HG03139 (cell line): ENCODE data around the gene CLVS2.

Experiments used
- ATAC-seq: cut with Tn5 transposase; IDR thresholded peaks from one replicate; pipeline ENCODE4 v1.9.1; 2021; ENCODE audit not compliant: unreplicated experiment

CLVS2 gene, protein sequence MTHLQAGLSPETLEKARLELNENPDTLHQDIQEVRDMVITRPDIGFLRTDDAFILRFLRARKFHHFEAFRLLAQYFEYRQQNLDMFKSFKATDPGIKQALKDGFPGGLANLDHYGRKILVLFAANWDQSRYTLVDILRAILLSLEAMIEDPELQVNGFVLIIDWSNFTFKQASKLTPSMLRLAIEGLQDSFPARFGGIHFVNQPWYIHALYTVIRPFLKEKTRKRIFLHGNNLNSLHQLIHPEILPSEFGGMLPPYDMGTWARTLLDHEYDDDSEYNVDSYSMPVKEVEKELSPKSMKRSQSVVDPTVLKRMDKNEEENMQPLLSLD

GRCh38 chr6:122995921-122996793 is at the start of gene CLVS2:
Gene CLVS2 (plus strand): TSS chr6:122996235. CDS start chr6:122997778, 1,543 bp downstream.
- no peak for ATAC-seq

GRCh38 chr6:122947355-122947754 is 48.7 kb upstream of the CLVS2 start:
- ATAC-seq, result no peak

GRCh38 chr6:122953766-122954165 is 42.3 kb upstream of the CLVS2 start:
- ATAC-seq, result no peak

DNA sequence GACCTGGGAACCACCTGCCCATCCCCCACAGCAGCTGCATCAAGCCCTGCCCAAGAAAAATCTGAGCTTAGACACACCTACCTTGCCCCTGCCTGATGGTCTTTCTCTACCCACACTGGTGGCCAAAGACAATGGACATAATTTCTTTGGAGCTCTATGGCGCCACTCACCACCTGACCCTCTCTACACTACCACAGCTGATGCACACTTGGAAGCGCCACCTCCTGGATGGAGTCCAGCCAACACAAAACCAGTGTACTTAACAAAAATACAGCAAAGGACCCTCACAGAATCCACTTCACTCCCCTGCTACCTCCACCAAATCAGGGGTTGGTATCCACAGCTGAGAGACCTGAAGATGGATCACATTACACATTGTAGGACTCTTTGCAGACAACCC is 39.7 kb upstream of the CLVS2 start:
- ATAC-seq, result no peak

- no peak for ATAC-seq
Observed at GRCh38 chr6:122962000-122962624, 33.9 kb upstream of the CLVS2 start.

- no peak for ATAC-seq
Observed at GRCh38 chr6:122969999-122970533, 26.0 kb upstream of the CLVS2 start.

GRCh38 chr6:122977180-122977579 is 18.9 kb upstream of the CLVS2 start:
- no peak for ATAC-seq

- no peak for ATAC-seq
Observed at GRCh38 chr6:122984393-122984792, 11.6 kb upstream of the CLVS2 start.

- no peak for ATAC-seq
Observed at GRCh38 chr6:122994256-122994655, 1.8 kb upstream of the CLVS2 start.

- ATAC-seq, result no peak
Observed at GRCh38 chr6:122996794-122997505, 915 bp downstream of the CLVS2 start.

DNA sequence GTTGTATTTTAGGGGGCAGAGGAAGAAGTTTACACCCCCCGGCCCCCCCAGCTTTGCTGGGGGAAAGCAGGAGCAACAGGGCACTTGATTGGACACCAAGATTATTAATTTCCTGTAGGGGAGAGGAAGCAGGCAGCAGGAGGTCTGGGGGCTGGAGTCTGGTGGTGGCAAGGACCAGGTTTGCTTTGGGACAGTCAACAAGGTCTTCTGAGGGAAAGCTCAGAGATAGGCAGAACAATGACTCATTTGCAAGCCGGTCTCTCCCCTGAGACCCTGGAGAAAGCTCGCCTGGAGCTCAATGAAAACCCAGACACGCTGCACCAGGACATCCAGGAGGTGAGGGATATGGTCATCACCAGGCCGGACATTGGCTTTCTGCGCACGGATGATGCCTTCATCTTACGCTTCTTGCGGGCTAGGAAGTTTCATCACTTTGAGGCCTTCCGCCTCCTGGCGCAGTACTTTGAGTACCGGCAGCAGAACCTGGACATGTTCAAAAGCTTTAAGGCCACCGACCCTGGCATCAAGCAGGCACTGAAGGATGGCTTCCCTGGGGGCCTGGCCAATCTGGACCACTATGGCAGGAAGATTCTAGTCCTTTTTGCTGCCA is 1.6 kb downstream of the CLVS2 start:
- no peak for ATAC-seq

GRCh38 chr6:122998403-122998975 is 2.5 kb downstream of the CLVS2 start:
- ATAC-seq, result no peak

DNA sequence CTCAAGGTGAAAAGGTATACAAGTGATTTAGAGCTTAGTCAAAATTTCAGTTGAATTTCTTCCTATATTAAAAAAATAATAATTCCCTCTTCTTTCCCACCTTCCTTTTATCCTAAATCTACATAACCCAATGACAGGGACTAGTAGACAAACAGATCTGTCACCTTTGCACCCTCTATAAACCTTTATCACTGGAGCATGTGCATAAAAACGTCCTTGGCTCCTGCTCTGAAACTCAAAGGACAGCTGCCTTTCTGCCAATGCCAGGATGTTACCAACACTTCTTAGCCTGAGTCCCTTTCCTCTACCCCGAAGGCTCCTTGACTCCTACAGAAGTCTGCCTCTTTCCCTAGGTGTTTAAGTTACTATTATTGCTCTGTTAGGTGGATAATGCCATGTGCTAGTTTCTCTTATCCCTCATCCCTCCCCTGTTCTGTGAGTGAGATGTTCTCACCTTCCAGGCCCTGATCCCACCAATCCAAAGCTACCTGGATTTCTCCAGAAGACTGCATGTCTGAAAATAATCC is 4.3 kb downstream of the CLVS2 start:
- ATAC-seq, result no peak

DNA sequence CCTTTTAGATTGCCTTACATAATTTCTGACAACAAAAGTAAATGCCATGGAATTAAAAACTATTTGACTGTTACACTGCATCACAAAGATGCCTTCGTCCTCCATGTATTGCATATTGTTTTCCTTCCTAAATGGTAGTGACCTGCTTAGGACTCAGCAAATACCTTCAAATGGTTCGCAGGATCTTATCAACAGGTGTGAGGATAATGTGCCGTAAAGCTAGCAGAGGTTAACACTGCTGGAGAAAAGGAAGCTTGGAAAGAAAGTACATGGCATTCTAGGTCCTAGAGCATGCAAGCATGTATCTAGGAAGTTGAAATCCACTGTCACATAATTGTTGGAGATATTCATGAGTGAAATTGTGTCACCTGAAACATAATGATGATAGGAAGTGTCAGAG is 5.5 kb downstream of the CLVS2 start:
- no peak for ATAC-seq

- ATAC-seq, result no peak
Observed at GRCh38 chr6:123007885-123008284, 11.8 kb downstream of the CLVS2 start.

DNA sequence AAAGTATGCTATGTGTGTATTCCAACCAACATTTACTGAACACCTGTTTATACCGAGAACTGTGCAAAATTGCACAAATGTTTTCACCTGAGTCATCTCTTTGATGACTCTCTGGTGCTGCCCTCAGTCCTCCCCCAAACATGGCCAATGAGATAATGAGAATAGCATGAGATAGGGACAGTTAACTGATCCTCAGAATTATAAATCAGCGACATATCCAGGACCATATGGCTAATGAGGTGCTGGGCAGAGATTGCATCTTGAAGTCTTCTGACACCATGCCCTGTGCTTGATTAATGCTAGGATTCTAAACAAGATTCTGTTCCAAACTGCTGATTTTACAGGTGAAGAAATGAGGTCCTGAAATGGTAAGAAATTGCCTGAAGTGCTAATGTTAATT is 13.0 kb downstream of the CLVS2 start:
- no peak for ATAC-seq

GRCh38 chr6:123014835-123015234 is 18.8 kb downstream of the CLVS2 start:
- no peak for ATAC-seq

GRCh38 chr6:123016431-123017103 is 20.5 kb downstream of the CLVS2 start:
- no peak for ATAC-seq

GRCh38 chr6:123017104-123017682 is 21.2 kb downstream of the CLVS2 start:
- ATAC-seq, result no peak
